ENCODE data around the gene ABCC11.

Gene ABCC11

GRCh38 chr16:48128769-48129168 is 118.6 kb downstream of the ABCC11 start:
- no peak overlapping the region for H3K27ac ChIP-seq (ENCODE audit: low read depth, low read length)
- no peaks in the 10 kb centered on the region for H3K36me3 ChIP-seq (ENCODE audit: control insufficient read depth, insufficient read depth, low read length)
- H3K27me3 ChIP-seq (ENCODE audit: control insufficient read depth, insufficient read depth, low read length) = no peaks in the 10 kb centered on the region
- no peak overlapping the region for H3K4me3 ChIP-seq (ENCODE audit: low read length)
- no peak overlapping the region for H3K9ac ChIP-seq (ENCODE audit: low read length)
- H3K4me1 ChIP-seq (ENCODE audit: control insufficient read depth, insufficient read depth, low read length) = no peaks in the 10 kb centered on the region

DNA sequence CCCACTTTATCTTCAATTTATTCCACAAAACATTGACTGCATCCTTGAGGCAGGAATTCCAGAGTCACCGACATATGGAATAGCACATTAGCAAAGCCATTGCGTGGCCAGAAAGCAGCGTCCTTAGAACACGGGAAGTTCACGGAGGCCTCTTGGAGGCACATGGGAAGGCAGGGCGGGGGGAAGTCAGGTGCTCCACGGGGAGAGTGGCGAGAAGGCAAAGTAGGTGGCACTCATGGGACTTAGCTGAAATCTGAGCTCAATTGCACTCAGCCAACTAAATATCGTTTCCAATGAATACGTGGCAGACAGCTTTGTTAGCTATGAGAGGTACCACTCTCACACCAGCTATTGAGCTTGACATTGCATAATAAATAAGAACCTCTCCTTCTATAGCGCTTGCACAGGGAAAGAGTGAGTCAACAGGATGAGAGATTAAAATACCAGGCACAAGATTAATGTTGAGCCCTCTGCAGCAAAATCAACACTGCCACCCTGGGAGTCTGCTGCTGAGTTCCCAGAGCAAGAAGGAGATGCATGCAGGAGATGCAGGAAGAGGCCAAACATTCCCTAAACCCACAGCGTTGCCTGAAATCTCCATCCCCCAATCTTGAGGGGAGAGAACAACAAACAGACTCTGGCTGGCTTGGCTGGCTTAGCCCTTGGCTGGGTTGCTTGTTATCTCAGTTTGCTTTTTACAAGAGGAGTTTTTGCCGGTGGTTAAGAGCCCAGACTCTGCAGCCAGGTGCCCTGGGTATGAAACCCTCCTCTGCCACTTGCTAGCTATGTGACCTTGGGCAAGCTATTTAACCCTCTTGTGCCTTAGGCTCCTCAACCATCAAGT is 120.3 kb downstream of the ABCC11 start:
- Histone ChIP-seq H3K4me1 (ENCODE audit: control insufficient read depth, insufficient read depth, low read length) (no peaks in the 10 kb centered on the region), H3K36me3 (ENCODE audit: control insufficient read depth, insufficient read depth, low read length) (no peaks in the 10 kb centered on the region), H3K27ac (ENCODE audit: low read depth, low read length) (no peak overlapping the region), H3K4me3 (ENCODE audit: low read length) (no peak overlapping the region), H3K27me3 (ENCODE audit: control insufficient read depth, insufficient read depth, low read length) (no peaks in the 10 kb centered on the region), H3K9ac (ENCODE audit: low read length) (no peak overlapping the region)

GRCh38 chr16:48125888-48126287 is 121.5 kb downstream of the ABCC11 start:
- Histone ChIP-seq H3K27ac (ENCODE audit: low read depth, low read length) (no peak overlapping the region), H3K36me3 (ENCODE audit: control insufficient read depth, insufficient read depth, low read length) (no peaks in the 10 kb centered on the region), H3K4me1 (ENCODE audit: control insufficient read depth, insufficient read depth, low read length) (no peaks in the 10 kb centered on the region), H3K27me3 (ENCODE audit: control insufficient read depth, insufficient read depth, low read length) (no peaks in the 10 kb centered on the region), H3K4me3 (ENCODE audit: low read length) (no peak overlapping the region), H3K9ac (ENCODE audit: low read length) (no peak overlapping the region)

GRCh38 chr16:48124266-48124665 is 123.1 kb downstream of the ABCC11 start:
- no peak overlapping the region for H3K27ac ChIP-seq (ENCODE audit: low read depth, low read length)
- H3K4me3 ChIP-seq (ENCODE audit: low read length) = no peak overlapping the region
- no peaks in the 10 kb centered on the region for H3K4me1 ChIP-seq (ENCODE audit: control insufficient read depth, insufficient read depth, low read length)
- H3K36me3 ChIP-seq (ENCODE audit: control insufficient read depth, insufficient read depth, low read length) = no peaks in the 10 kb centered on the region
- H3K27me3 ChIP-seq (ENCODE audit: control insufficient read depth, insufficient read depth, low read length) = no peaks in the 10 kb centered on the region
- H3K9ac ChIP-seq (ENCODE audit: low read length) = no peak overlapping the region

DNA sequence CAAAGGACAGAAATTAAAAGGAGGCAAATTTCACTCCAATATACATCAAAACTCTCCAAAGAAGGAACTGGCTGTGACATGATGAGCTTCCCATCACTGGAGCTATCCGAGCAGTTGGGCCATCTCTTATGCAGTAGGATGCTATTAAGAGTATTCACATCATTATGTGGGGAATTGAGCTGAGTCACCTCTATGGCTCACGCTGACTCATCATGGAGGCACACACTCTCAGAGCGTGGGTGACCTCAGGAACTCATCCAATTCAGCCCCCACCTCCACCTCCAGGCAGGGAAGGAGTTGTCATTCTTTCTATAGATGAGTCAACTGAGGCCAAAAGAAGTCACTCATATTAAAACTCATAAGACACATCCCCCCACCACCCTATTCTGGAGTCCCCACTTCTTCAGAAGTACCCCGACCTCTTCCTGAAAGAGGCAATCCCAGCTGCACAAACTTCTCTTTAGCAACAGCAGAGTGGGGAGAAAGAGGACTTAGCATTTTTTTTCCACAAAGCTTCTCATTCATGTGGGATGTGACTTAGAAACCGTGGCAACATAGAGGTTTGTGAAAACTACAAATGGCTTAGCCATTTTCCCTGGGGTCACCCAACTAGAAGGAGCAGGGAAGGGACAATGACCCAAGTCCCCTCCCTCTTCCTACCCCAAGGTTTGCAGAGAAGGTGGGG is 124.1 kb downstream of the ABCC11 start:
- Histone ChIP-seq H3K4me1 (ENCODE audit: control insufficient read depth, insufficient read depth, low read length) (no peaks in the 10 kb centered on the region), H3K27me3 (ENCODE audit: control insufficient read depth, insufficient read depth, low read length) (no peaks in the 10 kb centered on the region), H3K9ac (ENCODE audit: low read length) (no peak overlapping the region), H3K36me3 (ENCODE audit: control insufficient read depth, insufficient read depth, low read length) (no peaks in the 10 kb centered on the region), H3K4me3 (ENCODE audit: low read length) (no peak overlapping the region), H3K27ac (ENCODE audit: low read depth, low read length) (no peak overlapping the region)

- H3K4me3 ChIP-seq (ENCODE audit: low read length) = no peak overlapping the region
- no peak overlapping the region for H3K9ac ChIP-seq (ENCODE audit: low read length)
- H3K27me3 ChIP-seq (ENCODE audit: control insufficient read depth, insufficient read depth, low read length) = no peaks in the 10 kb centered on the region
- H3K36me3 ChIP-seq (ENCODE audit: control insufficient read depth, insufficient read depth, low read length) = no peaks in the 10 kb centered on the region
- no peak overlapping the region for H3K27ac ChIP-seq (ENCODE audit: low read depth, low read length)
- H3K4me1 ChIP-seq (ENCODE audit: control insufficient read depth, insufficient read depth, low read length) = no peaks in the 10 kb centered on the region
Measured at GRCh38 chr16:48121276-48121675, 126.1 kb downstream of the ABCC11 start.

- Histone ChIP-seq H3K9ac (ENCODE audit: low read length) (no peak overlapping the region), H3K4me3 (ENCODE audit: low read length) (no peak overlapping the region)
Measured at GRCh38 chr16:48118841-48119240, 128.5 kb downstream of the ABCC11 start.

DNA sequence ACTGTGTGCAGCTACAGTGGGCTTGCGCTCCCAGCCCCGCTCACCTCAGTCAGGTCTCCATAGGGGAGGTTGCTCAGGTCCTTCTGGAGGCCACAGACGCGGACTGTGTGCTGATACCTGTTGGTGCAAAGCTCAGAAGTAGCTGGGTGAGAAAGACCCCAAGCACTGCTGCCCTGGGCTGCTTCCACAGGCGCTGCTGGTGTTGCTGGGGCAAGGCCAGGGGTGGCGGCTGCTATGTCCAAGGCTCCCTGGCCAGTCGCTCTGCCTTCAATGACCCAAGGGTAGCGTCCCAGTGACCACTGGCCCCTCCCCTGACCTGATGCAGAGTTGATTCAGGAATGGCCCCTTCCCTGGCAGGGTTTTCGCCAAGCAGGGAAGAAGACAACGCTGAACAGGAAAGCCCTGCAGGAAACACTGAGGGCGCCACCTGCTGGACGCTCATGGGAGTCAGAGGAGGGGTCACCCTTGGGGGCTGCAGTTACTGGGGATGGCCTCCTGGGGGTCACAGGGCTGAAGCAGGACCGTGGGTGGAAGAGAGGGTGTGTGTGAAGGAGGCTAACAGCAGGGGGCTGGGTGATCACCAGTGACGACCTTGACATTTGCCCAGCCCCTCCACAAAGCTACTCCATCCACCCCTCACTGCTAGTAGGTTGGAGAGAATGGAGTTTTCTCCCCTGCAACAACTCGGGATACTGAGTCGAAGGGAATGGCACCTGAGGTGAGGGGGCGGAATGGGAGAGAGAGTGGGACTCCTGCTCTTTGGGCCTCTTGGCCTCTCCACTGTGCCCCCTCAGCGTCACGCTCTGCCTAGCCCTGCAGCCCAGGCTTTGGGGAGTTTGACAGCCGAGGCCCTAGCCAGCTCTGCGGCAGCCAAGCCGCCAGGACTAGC is 129.9 kb downstream of the ABCC11 start:
- Histone ChIP-seq H3K36me3 (ENCODE audit: control insufficient read depth, insufficient read depth, low read length) (no peaks in the 10 kb centered on the region), H3K4me1 (ENCODE audit: control insufficient read depth, insufficient read depth, low read length) (no peaks in the 10 kb centered on the region), H3K27ac (ENCODE audit: low read depth, low read length) (no peak overlapping the region), H3K27me3 (ENCODE audit: control insufficient read depth, insufficient read depth, low read length) (no peaks in the 10 kb centered on the region), H3K9ac (ENCODE audit: low read length) (no peak overlapping the region), H3K4me3 (ENCODE audit: low read length) (no peak overlapping the region)

More at GRCh38 chr16:48118841-48119240, 128.5 kb downstream of the ABCC11 start:
- Histone ChIP-seq H3K27ac (ENCODE audit: low read depth, low read length) (no peak overlapping the region), H3K36me3 (ENCODE audit: control insufficient read depth, insufficient read depth, low read length) (no peaks in the 10 kb centered on the region), H3K27me3 (ENCODE audit: control insufficient read depth, insufficient read depth, low read length) (no peaks in the 10 kb centered on the region), H3K4me1 (ENCODE audit: control insufficient read depth, insufficient read depth, low read length) (no peaks in the 10 kb centered on the region)

Measured in rectal smooth muscle tissue (tissue), 1 donor.